Body of pancreas (tissue), 4 donors: ENCODE data around the gene ARHGDIB.

ENCODE experiments used
- CTCF ChIP-seq, 7 experiments: fragments of 450-650 bp in 4 of 7; fragments of 200-600 bp in 3 of 7; sonication (generic) in 3 of 7; IDR thresholded peaks; one replicate each; pipeline ENCODE4 v1.5.1; 2016 to 2019; ENCODE audit warnings: antibody characterized with exemption in 7 of 7
- POLR2A ChIP-seq, 3 donors: fragments of 450-650 bp; IDR thresholded peaks; one replicate each; pipeline ENCODE4 v1.6.1; 2016; ENCODE audit warnings: antibody characterized with exemption in 3 of 3, mild to moderate bottlenecking in 2 of 3

GRCh38 chr12:14937689-14938088, 23.7 kb downstream of the ARHGDIB start:
- TF ChIP-seq CTCF (IDR thresholded peaks at IDR 0.05) (peak; percentile 4 to 61 (median 49)), POLR2A (IDR thresholded peaks at IDR 0.05) (no peak)
